Common myeloid progenitor, CD34-positive (primary cell): ENCODE data around the gene MCM5.

Experiments
- CTCF ChIA-PET: fragments of 350-600 bp; sonication (Branson Sonifier 250); formaldehyde crosslinking; loops from one replicate; lab custom pipeline; 2021; ENCODE audit warnings: antibody characterized with exemption; lab: Charles Lee
- POLR2A ChIA-PET: fragments of 350-600 bp; sonication (Branson Sonifier 250); formaldehyde crosslinking; loops from one replicate; lab custom pipeline; 2021; ENCODE audit warnings: antibody characterized with exemption; lab: Charles Lee
- DNase-seq, 3 donors: peaks; one replicate each; pipeline versions ENCODE4 v3.0.0 to v3.0.0-alpha.2; 2013
- H3K27ac ChIP-seq, 2 experiments: 1 replicate in 1 of 2; 2 replicates in 1 of 2; pipeline ENCODE4 v1.7.0; 2013; ENCODE audit warnings: inconsistent platforms in 2 of 2, low read length in 2 of 2, mild to moderate bottlenecking in 2 of 2, low read depth in 1 of 2, moderate library complexity in 1 of 2; ENCODE audit not compliant: severe bottlenecking in 2 of 2, insufficient read depth in 1 of 2, poor library complexity in 1 of 2
- H3K27me3 ChIP-seq, 5 experiments: replicated peaks in 2 of 5; 1 replicate in 3 of 5; 2 replicates in 2 of 5; pipeline versions ENCODE4 v1.6.1 to v1.7.0; 2013; ENCODE audit warnings: low read length in 4 of 5, mild to moderate bottlenecking in 2 of 5, moderate library complexity in 2 of 5, inconsistent platforms in 1 of 5; ENCODE audit not compliant: insufficient read depth in 5 of 5, control insufficient read depth in 4 of 5
- H3K36me3 ChIP-seq, 4 experiments: 1 replicate in 2 of 4; 2 replicates in 2 of 4; pipeline versions ENCODE4 v1.6.1 to v1.7.0; 2013; ENCODE audit warnings: low read length in 3 of 4, control low read depth in 1 of 4, mild to moderate bottlenecking in 1 of 4; ENCODE audit not compliant: control insufficient read depth in 4 of 4, insufficient read depth in 4 of 4
- H3K4me1 ChIP-seq, 4 experiments: 1 replicate in 3 of 4; 2 replicates in 1 of 4; pipeline versions ENCODE4 v1.6.1 to v1.7.1; 2013; ENCODE audit warnings: low read length in 3 of 4, mild to moderate bottlenecking in 3 of 4, control low read depth in 1 of 4, inconsistent platforms in 1 of 4, moderate library complexity in 1 of 4; ENCODE audit not compliant: control insufficient read depth in 4 of 4, insufficient read depth in 4 of 4; ENCODE audit errors: control extremely low read depth in 1 of 4
- H3K4me3 ChIP-seq, 7 experiments: 1 replicate in 4 of 7; 2 replicates in 3 of 7; pipeline versions ENCODE4 v1.5.1 to v1.7.0; 2013; ENCODE audit warnings: mild to moderate bottlenecking in 7 of 7, low read length in 6 of 7, moderate library complexity in 6 of 7, inconsistent platforms in 2 of 7, low read depth in 2 of 7, control low read depth in 1 of 7; ENCODE audit not compliant: insufficient read depth in 4 of 7, control insufficient read depth in 1 of 7; ENCODE audit errors: extremely low read depth in 1 of 7
- H3K9me3 ChIP-seq, 5 experiments: 1 replicate in 4 of 5; 2 replicates in 1 of 5; pipeline versions ENCODE4 v1.6.1 to v1.7.1; 2013; ENCODE audit warnings: low read length in 4 of 5, mild to moderate bottlenecking in 2 of 5, inconsistent platforms in 1 of 5, low read depth in 1 of 5, moderate library complexity in 1 of 5; ENCODE audit not compliant: control insufficient read depth in 4 of 5, insufficient read depth in 2 of 5; ENCODE audit errors: control extremely low read depth in 1 of 5
- WGBS: methylation state at CpG from one replicate; pipeline ENCODE4 v1.1.5; 2013; ENCODE audit not compliant: insufficient coverage; 5-methylcytosine and 5-hydroxymethylcytosine counted together

The MCM5 gene

GRCh38 chr22:35452810-35453743 lies 53.1 kb downstream of the MCM5 start:
- ChIA-PET POLR2A (interaction anchor here (0.6 kb wide), 1 partner anchor 147 kb away, joined by 3 read pairs; no protein-coding TSS in a partner anchor), CTCF (no interaction called here)
- H3K9me3 ChIP-seq = no peaks in the 10 kb centered on the region
- no peaks in the 10 kb centered on the region for H3K27me3 ChIP-seq
- 96% methylated on average over 8 of the region's 13 CpGs for WGBS
- no peak overlapping the region for H3K4me3 ChIP-seq
- DNase-seq = no peak
- H3K4me1 ChIP-seq = peaks cover 0 to 3% (median 1%) of the 10 kb centered on the region in 4 experiments
- no peak overlapping the region for H3K27ac ChIP-seq
- H3K36me3 ChIP-seq = peaks cover 2 to 15% (median 9%) of the 10 kb centered on the region in 4 experiments

- peak; percentile 29 to 55 (median 49) for DNase-seq
- H3K27me3 ChIP-seq = no peaks in the 10 kb centered on the region
- WGBS = 92% methylated on average over 7 of the region's 9 CpGs
- no peak overlapping the region for H3K4me3 ChIP-seq
- no peak overlapping the region for H3K27ac ChIP-seq
- peaks cover 0 to 9% (median 5%) of the 10 kb centered on the region in 4 experiments for H3K36me3 ChIP-seq
- ChIA-PET CTCF (interaction anchor here (1.7 kb wide), 1 partner anchor 127 kb away, joined by 6 read pairs; no protein-coding TSS in a partner anchor), POLR2A (no interaction called here)
- H3K4me1 ChIP-seq = no peaks in the 10 kb centered on the region
- no peaks in the 10 kb centered on the region for H3K9me3 ChIP-seq
Observed at GRCh38 chr22:35454416-35455054, 54.6 kb downstream of the MCM5 start.

- WGBS = 100% methylated on average over 3 of the region's 5 CpGs
- ChIA-PET CTCF (interaction anchor here (1.7 kb wide), 1 partner anchor 126 kb away, joined by 6 read pairs; no protein-coding TSS in a partner anchor), POLR2A (interaction anchor here (0.6 kb wide), 1 partner anchor 80 kb away, joined by 3 read pairs; no protein-coding TSS in a partner anchor)
- Histone ChIP-seq H3K4me3 (no peak overlapping the region), H3K27me3 (no peaks in the 10 kb centered on the region), H3K36me3 (peaks cover 0 to 9% (median 3%) of the 10 kb centered on the region in 4 experiments), H3K9me3 (no peaks in the 10 kb centered on the region), H3K4me1 (no peaks in the 10 kb centered on the region), H3K27ac (no peak overlapping the region)
- DNase-seq = no peak
Observed at GRCh38 chr22:35455529-35455928, 55.6 kb downstream of the MCM5 start.

- no peak overlapping the region for H3K4me3 ChIP-seq
- CTCF ChIA-PET = no interaction called here
- over 99% methylated on average over 9 of the region's 10 CpGs for WGBS
- H3K27me3 ChIP-seq = no peaks in the 10 kb centered on the region
- POLR2A ChIA-PET = no interaction called here
- H3K9me3 ChIP-seq = no peaks in the 10 kb centered on the region
- H3K4me1 ChIP-seq = no peaks in the 10 kb centered on the region
- DNase-seq = no peak
- H3K36me3 ChIP-seq = peaks cover 0 to 2% (median 0%) of the 10 kb centered on the region in 4 experiments
- no peak overlapping the region for H3K27ac ChIP-seq
Observed at GRCh38 chr22:35456757-35457156, 56.8 kb downstream of the MCM5 start.

- CTCF ChIA-PET = no interaction called here
- no peak overlapping the region for H3K27ac ChIP-seq
- no peaks in the 10 kb centered on the region for H3K9me3 ChIP-seq
- POLR2A ChIA-PET = no interaction called here
- peaks cover 0 to 2% (median 0%) of the 10 kb centered on the region in 4 experiments for H3K36me3 ChIP-seq
- WGBS = 93% methylated on average over 6 of the region's 9 CpGs
- H3K27me3 ChIP-seq = no peaks in the 10 kb centered on the region
- H3K4me1 ChIP-seq = no peaks in the 10 kb centered on the region
- H3K4me3 ChIP-seq = no peak overlapping the region
- no peak for DNase-seq
Observed at GRCh38 chr22:35457729-35458546, 58.0 kb downstream of the MCM5 start.

- peaks cover 0 to 5% (median 3%) of the 10 kb centered on the region in 4 experiments for H3K36me3 ChIP-seq
- ChIA-PET POLR2A (no interaction called here), CTCF (no interaction called here)
- H3K4me1 ChIP-seq = no peaks in the 10 kb centered on the region
- no peak overlapping the region for H3K4me3 ChIP-seq
- H3K27me3 ChIP-seq = no peaks in the 10 kb centered on the region
- H3K9me3 ChIP-seq = no peaks in the 10 kb centered on the region
- no peak for DNase-seq
- H3K27ac ChIP-seq = no peak overlapping the region
- WGBS = 90% methylated on average over 9 of the region's 18 CpGs
Observed at GRCh38 chr22:35458547-35459422, 58.8 kb downstream of the MCM5 start.
